H4 (cell line): ENCODE results near the gene MAP3K7. TPM values are rescaled to one million over a fixed set of nuclear protein-coding genes. Genes with fewer than 3 reads are reported as not detected.
"Not testable (repeated sequence)": the region's sequence is repeated elsewhere in the genome, so short reads cannot be mapped to it uniquely, and the experiment has no call there.

Experiments
- DNase-seq: peaks from one replicate; pipeline ENCODE4 v3.0.0-alpha.2; 2015; ENCODE audit warnings: low spot score
- total RNA-seq: library from RNA; depleted of rRNA; stranded (reverse); fragments of >200 nt; shearing (Covaris generic); gene quantifications from 2 replicates; pipeline ENCODE4 v1.2.3, GENCODE V29; 2014

MAP3K7 gene
- total RNA-seq, 1 experiment from 2014 or later: 18.3 TPM

DNA sequence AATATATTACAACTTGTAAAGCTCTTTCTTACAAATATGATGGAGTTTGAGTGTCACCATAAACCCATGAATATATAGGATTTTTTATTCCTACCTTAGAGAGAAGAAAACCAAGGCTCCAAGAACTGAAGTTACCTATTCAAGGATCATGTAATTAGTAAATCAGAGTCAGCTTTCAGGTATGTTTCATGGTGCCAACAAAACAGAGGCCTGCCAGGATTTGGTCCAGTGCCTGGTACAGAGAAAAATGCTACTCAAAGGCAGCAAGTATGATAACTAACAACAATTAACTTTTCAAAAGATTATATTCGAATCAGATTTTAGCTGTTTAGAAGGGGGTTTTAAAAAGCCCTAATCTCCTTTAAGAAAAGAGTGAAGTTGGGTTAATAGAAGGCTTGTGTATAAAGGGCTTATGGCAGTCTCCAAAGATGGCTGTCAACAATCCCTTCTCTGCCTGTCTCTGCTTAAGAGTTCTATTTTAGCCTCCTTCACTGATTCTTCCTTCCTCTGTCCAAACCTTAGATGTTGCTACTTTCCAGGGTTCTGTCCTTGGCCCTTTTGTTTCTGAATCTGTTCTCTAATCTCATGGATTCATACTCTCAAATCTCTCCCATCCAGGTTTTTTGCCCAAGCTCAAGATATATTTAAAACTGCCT lies 7.8 kb downstream of the MAP3K7 start:
- DNase-seq: no peak

DNA sequence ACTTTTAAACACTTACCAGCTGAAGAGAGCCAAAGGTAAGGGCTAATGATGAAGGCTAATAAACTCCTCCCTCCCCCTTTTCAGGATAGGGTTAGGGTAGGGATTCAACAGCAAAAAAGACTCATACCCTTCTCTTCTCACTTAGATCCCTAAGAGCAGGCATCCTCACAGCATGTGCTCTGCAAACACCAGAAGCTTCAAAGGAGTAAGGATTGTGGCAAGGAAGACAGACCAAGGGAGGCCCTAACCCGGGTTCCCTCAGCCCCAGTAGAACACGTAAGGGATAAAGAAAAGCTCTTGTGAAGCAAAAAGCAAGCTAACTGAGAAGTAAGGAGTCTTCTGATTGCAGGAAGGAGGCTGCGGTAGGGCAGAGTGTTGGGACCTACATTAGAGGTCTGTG lies 11.6 kb downstream of the MAP3K7 start:
- DNase-seq: no peak

DNA sequence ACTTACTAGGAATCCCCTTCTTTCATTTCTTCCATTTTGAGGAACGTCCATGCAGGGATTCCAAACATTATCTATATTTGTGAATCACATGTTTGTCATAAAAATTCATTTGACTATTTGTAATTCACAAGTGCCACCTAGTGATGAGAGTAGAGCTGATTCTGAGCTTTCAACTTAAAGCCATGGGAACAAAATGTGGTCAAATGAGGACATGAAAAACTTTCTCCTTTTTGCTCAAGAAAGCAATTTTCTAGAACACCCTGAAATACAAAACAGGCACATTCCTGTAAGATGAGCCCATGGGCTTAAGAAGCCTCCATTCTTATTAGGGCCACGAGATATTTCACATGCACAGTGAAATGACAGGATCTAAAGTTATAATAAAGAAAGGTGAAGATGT lies 12.3 kb downstream of the MAP3K7 start:
- no peak for DNase-seq

DNA sequence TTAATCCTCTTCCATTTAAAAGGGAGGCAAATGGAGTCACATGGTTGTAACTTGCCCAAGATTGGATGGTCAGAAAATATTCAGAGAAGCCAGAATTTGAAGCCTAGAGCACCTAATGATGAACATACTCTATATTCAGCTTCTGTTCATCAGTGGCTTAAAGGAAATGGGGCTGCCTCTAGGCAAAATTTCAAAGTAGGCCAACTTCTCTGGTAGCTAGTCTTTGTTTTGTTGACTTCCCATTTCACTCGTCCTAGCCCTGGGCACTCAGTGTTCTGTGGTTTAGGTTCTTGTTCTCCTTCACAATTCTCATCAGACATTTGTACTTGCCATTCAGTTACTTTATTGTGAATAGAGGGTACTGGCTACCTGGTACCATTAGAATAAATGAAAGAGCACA lies 13.2 kb downstream of the MAP3K7 start:
- DNase-seq: no peak

DNA sequence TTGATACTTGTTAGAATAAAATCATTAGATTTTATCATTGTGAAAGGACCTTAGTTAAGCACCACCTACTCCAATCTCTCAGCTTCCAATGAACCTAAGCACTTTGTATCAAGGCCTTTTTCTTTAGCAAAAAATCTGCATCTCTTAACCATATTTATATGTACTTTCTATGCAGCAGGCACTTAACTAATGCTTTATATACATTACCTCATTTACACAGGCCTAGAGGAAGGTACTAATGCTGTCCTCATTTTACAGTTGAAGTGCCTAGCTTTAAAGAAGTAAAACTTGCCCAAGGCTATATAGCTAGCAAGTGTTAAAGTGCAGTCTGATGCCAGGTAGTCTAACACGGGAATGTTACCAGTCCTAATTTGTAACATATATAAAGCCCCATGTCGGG lies 14.0 kb downstream of the MAP3K7 start:
- DNase-seq: no peak

DNA sequence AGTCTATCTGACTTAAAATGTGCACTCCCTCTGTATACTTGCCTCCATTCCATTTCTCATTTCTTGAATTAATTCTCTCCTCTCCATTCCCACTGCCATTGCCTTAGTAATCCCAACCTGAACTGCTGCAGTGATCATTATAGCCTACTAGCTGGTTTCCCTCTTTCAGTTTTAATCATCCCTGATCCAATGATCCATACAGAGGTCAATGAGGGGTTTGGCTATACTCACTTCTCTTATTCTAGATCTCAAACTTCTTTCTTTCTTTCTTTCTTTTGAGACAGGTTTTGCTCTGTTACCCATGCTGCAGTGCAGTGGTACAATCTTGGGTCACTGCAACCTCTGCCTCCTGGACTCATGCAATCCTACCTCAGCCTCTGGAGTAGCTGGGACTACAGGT lies 17.6 kb downstream of the MAP3K7 start:
- DNase-seq: no peak

DNA sequence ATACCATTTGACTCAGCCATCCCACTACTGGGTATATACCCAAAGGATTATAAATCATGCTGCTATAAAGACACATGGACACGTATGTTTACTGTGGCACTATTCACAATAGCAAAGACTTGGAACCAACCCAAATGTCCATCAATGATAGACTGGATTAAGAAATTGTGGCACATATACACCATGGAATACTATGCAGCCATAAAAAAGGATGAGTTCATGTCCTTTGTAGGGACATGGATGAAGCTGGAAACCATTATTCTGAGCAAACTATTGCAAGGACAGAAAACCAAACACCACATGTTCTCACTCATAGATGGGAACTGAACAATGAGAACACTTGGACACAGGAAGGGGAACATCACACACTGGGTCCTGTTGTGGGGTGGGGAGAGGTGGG lies 19.2 kb downstream of the MAP3K7 start:
- not testable (repeated sequence) for DNase-seq

DNA sequence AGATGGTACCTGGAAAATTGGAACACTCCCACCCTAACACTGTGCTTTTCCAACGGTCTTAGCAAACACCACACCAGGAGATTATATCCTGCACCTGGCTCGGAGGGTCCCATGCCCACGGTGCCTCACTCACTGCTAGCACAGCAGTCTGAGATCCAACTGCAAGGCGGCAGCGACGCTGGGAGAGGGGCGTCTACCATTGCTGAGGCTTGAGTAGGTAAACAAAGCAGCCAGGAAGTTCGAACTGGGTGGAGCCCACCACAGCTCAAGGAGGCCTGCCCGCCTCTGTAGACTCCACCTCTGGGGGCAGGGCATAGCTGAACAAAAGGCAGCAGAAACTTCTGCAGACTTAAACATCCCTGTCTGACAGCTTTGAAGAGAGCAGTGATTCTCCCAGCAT lies 24.5 kb downstream of the MAP3K7 start:
- not testable (repeated sequence) for DNase-seq

DNA sequence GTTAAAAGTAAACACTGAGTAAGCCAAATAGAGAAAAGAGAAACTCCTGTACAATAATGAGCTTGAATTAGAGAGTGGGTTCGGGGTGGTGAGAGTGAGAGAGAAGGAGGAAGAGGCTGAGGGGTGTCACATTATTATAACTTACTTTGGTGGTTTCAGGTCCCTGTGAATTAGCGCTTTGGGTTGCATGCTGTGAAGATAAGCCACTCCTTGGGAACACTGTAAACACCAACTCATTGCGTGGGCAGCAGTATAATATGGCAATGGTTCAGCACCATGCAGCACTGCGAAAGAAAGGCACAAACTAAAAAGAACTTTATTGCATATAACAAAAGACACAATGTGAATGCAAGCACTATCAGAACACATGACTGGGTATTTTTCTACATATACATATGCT lies 26.9 kb downstream of the MAP3K7 start:
- DNase-seq: no peak

DNA sequence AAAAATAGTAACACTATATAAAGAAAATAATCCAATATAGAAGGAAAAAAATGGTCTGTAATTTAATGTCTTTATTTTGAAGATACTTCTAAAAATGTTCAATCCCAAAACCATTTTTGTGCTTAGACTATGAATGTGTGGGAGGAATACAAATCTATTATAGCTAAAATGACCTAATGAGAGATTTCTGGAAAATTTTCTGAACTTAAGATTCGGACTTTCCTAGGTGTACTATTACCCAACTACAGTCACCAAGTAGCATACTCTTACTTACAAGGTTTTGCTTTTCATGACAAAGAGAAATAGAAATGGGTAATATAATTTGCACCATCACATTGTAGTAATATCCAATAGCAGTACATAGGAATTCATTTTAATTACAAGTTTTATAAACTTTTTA lies 29.9 kb downstream of the MAP3K7 start:
- DNase-seq: no peak

DNA sequence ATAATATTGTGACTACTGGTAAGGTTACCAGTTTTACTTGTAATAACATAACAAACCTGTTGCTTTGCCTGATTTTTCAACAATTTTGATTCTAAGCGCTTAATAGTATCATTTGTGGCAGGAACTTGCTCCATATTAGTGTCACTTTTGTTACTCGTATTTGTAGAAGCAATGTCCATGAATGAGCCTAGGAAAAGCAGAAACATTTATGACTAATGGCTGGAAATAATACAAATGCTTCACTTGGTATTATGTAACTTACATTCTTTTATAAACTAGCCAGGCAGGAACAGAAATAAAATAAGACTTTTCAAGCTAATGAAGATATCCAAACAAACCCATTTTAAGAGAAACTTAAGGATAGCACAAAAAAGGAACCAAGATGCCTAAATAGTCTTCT lies 38.9 kb downstream of the MAP3K7 start:
- no peak for DNase-seq

DNA sequence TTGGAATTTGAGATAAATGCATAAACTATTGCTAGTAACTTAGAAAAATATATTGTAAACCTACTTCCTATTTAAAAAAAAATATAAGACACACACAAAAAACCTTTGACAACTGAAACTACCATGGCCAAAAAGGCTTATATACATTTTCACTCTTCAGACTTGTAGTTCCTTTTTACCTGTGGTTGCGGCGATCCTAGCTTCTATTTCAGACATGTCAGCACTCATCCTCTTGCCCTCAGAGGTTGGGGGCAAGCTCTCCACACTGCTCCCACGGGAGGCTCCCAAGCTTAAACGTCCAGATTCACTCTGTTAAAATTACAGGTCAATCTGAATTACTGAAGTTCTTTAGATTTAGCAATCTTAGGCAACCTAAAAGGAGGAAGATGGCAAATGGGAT lies 39.8 kb downstream of the MAP3K7 start:
- DNase-seq: no peak

DNA sequence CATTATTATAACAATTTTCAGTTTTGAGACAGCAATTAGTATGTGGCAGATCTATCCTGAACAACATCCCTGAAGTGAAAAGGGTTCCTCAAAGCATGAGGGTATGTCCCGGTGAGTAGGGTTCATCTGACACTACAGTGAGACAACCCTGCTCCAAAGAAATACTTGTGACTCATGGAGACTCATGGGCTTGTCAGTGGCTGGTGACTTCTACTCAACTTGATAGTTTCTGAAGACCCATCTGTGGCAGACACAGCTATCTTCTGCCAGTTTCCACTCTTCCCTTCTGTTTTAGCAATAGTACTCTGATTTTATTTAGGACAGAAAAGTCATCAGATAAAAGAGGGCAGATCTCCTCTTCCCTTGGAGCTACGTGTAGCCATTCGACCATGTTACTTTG lies 41.4 kb downstream of the MAP3K7 start:
- DNase-seq: no peak

DNA sequence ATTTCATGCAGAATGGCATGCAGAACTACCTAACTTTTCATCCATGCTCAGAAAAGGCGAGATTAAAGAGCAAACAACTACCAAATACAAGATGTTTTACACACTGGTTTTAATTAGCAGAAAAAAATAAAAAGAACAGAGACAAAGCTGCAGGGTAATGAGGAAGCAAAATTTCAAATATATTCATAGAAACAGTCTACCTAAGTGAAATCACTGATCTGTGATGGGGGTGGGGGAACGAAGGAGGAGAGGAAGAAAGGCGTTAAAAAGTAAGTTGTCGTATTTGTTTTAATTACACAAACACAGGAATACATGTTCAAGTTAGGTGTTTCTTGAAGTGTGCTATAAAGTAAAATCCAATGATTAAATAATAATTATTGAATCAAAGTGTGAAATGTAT lies 42.1 kb downstream of the MAP3K7 start:
- no peak for DNase-seq

DNA sequence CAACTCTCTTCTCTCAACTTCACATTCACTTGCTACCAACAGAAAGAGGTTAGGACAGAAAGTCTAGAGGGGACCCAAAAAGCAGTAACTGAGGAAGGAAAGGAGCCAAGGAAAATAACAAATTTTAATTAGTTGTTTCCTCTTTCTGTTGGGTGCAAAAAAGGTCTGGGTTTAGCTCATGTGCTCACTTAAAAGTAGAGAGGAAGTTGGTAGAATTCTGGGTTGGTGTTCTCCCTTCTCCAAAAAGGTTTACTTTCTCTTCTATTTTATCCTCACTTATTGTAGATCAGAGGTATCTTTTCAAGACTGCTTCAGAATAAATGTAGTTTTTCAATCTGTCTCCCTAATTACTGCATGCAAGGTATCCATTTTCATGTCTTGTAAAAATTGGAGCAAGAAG lies 42.8 kb downstream of the MAP3K7 start:
- no peak for DNase-seq

DNA sequence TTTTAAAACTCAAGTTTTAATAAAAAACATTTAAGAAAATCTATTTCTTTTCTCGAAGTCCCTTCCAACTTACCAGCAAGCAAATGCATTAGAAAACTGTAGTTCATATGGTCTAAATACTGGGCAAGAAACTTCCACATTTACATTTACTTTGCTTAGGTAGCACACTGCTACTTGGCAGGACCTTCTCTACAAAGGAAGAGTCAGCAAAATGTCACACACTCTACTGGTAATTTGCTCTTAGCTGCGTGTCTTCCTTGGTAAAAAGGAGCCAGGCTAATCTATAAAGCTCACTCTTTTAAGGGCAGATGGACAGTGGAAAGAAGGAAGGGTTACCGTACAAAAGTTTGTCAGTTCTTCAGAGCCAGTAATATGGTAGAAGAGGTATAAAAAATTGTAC lies 45.7 kb downstream of the MAP3K7 start:
- DNase-seq: no peak

DNA sequence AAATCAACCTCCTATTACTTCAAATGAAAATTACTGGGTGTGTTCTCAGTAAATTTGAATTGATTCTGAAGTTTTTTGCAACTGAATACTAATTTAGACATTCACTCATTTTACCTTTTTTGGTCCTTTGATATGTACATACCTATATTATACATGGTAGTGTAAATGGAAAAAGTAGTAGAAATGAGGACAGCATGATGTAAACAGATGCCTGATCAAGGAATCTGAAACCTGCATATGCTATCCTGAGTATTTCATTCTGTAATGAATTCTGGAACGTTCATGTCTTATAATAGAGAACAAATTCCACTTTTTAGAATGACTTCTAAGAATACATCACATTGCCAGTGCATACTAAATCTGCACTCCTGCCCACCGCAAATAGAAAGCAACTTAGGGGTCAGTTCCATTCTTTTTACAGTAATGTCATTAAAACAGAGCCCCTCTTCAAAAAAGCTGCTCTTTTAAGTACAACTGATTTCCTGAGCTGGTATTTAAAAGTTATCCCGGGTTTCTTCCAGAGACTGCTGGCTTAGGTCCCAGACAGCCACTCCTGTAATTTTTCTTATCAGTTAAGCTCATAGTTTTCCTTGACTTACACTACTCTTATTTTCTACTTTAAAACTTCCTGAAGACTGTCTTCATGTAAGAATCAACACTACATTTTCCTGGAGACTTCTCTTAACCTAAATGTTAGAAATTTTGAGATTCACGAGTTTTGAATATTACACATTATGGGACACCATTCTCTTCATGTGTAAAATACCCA lies 48.4 kb downstream of the MAP3K7 start:
- no peak for DNase-seq

DNA sequence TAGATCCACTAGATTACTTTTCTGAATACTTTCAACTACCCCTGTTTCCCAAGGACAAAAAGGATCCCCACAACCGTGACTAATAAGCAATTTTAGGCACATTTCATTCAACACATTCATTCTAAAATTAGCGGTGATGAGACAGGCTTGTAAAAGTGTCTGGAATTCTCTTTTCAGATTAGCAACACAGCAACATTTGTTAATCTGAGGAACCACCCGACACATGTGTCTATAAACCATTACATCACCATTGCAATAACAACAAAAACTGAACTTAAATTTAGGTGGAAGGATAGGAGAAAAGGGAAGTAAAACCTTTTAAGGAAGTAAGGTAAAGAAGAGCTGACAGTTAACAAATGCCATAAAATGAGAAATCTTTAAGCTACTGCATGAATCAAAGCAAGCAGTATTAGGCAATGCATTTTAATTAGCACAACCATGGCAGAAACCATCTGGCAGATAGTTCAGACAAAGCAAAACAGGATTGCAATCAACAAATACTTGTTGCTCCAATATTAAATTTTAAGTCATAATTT lies 49.1 kb downstream of the MAP3K7 start:
- no peak for DNase-seq

DNA sequence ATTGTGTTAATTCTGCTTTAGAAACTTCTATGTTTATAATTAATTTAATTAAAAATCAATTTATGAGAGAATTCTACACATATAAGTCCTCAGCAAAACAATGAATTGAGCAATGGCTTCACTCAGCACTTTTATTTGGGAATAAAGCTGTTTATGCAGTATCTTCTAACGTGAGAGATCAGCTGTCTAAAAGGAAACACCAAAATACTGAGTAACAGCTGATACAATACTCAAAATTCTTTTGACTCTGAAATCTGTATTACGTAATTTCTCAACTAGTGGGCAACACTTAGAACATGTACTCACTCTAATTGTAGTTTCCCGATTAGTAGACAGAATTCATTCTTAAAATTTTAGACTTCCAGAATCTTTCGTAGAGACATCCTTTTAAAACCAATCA lies 49.8 kb downstream of the MAP3K7 start:
- DNase-seq: no peak

DNA sequence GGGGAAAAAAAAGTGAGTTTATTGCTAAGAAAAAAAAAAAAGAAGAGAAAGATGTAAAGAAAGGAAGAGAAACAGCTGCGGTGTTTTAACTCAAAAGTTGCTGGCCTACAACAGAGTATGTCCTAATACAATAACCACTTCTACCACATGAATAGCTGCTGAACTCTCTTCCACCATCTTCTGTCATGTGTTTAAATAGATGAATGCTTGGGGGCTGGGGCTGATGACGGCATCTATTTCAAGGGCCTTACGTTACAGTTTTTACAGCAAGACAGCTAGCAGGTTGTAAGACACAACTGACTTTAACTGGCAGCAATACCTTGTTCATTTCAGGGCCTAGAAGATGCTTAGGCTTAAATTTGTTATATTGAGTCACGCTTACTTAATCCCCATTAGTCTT lies 50.4 kb downstream of the MAP3K7 start:
- no peak for DNase-seq

DNA sequence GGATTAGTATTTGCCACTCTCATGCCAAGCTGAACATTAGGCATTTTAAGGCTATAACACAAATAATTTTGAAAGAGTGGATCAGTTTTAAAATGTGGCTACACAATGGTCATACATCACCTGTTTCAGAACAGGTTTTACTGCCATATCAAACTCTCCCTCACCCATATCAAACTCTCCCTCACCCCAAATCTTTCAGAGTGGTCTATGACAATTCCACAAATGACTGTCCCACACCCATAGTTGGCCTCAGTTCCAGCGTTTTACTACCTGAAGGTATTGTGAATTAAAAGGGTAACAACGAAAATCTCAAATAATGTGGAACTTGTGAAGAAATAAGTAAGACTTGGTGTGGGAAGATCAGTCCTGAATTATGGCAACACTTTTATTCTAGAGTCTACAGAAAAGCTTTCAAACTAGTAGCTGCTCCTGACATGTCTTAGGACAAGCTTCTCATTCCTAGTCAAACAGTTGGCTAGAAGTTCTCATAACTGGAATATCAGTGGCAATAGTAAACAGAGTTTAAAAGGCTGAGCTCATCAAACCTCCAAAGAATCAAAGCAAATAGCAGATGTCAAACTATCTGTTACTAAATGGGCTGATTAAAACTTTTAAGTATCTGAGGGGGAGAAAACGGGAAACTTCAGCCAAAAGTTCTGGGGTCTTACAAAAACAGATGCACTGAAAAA lies 52.4 kb downstream of the MAP3K7 start:
- DNase-seq: no peak

DNA sequence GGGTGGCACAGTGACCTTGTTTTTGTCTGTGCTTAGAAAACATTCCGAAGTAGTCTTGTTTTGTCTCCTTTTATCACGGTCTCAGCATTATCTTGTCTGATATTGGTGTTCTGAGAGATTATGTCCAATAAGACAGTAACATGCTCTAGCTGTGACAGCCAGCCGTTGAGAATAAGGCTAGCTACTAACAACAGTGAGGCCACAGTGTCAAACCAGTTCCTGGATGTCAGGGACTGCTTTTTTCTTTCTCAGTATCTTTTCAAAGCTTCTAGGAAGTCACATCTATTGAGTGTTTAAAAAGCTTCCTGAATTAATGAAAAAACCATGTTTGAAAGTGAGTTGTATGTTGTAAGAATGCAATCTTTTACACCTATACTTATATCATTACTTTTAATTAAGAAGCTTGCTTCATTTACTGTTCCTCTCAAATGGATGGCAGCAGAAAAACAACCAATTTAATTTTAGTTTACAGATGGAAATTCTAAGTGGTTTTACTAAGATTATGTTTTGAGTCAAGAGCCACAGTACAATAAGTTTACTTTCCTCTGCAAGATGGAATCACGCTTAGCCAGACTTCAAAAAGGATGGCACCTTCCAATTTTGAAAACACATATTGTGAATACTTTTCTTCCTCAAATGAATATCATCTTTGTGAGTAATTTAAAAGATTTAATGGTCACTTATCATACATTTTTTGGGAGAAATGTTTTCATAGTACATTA lies 53.1 kb downstream of the MAP3K7 start:
- no peak for DNase-seq
